ENCODE measurements around the gene TMEM145. TPM values are rescaled to one million over a fixed set of nuclear protein-coding genes. Genes with fewer than 3 reads are reported as not detected.
"Not testable (repeated sequence)": the region's sequence is repeated elsewhere in the genome, so short reads cannot be mapped to it uniquely, and the experiment has no call there.

TMEM145 gene
- 1.7 TPM in 1 of 2 replicates, not detected in the other for total RNA-seq (2014; rRNA removed)
- 0.27 TPM for polyA plus RNA-seq (2012)

- peak; percentile 28 for DNase-seq (ENCODE audit: low read depth)
Observed at GRCh38 chr19:42313096-42313839, at the start of gene TMEM145. TSS of gene TMEM145 (plus strand) at chr19:42313309. CDS start at chr19:42313377, 68 bp downstream.

DNA sequence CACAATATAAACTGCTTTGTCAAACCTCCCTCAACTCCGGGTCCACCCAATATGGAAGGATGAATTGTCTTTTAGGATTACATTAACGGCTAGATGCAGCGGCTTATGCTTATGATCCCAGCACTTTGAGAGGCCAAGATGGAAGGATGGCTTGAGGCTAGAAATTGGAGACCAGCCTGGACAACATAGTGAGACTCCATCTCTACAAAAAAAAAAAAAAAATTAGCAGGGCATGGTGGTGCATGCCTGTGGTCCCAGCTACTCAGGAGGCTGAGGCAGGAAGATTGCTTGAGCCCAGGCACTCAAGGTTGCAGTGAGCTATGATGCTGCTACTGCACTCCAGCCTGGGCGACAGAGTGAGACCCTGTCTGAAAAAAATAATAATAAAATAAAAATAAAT, 47.0 kb upstream of the TMEM145 start:
- not testable (repeated sequence) for DNase-seq (ENCODE audit: low read depth)

DNA sequence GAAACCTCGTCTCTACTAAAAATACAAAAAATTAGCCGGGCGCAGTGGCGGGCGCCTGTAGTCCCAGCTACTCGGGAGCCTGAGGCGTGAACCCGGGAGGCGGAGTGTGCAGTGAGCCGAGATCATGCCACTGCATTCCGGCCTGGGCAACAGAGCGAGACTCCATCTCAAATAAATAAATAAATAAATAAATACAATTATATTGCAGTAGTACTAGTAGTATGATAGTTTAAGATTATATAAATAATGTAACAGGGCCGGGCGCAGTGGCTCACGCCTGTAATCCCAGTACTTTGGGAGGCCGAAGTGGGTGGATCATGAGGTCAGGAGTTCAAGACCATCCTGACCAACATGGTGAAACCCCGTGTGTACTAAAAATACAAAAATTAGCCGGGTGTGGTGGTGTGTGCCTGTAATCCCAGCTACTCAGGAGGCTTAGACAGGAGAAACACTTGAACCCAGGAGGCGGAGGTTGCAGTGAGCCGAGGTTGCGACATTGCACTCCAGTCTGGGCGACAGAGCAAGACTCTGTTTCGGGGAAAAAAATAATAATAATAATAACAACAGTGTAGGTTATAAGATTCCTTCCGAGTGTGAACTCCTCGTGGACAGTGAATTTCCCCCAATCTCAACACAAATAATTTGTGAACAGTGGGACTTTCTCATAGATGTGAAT, 46.0 kb upstream of the TMEM145 start:
- DNase-seq (ENCODE audit: low read depth) = not testable (repeated sequence)

DNA sequence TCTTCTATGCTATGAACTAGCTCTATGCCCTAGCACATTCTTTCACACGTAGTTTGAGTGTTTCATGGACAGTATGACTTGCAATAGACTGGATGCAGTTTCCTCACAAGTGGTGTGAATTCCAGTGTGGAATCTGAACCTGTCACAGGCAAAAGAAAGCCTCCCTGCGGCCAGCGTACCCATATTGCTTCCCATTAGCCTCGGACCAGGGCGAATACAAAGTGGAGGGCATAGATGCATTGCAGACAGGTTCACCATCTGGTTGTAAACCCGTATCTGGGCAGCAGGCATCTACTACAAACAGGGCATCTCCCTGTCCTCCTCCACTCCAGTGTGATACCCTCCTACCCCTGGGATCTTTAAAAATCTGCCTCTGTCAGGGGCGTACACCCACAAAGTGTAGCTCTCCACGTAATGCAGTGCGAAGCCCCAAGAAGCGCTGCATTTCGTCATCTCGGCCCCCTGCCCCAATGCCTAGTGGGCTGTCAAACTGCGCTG, 45.4 kb upstream of the TMEM145 start:
- DNase-seq (ENCODE audit: low read depth) = no peak

DNA sequence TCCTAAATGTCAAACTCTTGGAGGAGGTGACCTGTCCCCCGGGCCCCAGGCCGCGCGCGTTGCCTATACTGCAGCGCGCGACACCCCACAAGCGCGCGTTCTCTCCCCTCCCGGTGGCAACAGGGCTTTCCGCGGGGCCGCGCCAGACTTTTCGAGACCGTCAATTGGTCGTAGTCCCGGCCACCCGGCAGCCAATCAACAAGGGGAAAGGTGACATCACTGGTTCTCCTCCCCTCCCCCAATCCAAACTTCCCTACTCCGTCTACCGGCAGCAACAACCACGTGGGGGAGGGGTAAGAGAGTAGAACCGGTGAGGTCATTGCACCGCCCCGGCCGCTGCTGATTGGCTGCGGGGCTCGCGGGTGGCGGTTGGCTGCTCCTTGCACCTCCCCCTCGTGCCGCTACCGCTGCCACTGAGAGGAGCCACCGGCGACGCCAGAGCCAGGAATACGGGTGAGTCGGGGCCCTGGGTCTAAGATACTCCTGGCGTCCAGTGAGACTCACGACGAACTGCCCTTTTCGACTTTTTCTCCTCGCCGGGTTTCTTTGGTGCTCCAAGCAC, 44.9 kb upstream of the TMEM145 start:
- peak; percentile 99 for DNase-seq (ENCODE audit: low read depth)

DNA sequence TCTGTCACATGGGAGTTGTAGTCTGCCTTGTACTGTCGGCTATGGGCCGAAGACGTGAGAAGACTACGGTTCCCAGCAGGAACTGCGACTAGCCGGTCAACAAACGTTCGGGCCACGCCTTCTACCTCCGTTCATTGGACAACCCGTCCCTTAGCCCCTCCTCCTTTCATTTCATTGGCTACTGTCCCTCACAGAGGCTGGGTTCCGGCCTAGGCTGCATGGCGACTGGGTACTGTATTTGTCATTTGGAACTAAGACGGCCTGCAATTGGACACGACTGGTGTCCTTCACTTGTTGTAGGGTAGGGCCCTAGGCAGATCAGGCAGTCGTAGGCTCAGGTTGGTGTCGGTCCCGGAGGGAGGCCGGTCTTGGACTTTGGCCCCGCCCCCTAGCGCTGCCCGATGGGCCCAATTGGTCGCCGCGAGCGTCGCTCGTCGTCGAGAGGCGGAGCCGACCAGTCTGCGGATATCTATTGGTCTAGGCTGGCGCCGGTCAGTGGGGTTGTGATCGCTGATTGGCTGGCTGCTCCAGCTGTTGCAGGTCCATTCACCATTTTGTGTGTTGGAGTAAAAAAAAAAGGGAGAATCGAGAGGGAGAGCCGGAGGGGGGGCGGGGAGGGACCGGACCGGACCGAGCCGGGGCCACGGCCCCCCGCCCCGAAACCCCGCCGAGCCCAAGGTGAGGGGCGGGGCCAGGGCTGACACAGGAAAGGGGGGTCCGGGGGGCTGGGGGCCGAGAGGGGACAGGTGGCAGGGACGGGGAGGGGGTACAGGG, 44.2 kb upstream of the TMEM145 start, which contains the start of gene CIC:
CIC (plus strand) TSS at position 549 of the 774 bp plus-strand sequence. CDS start 2,532 bp downstream, outside the sequence.
- peak; percentile 100 for DNase-seq (ENCODE audit: low read depth)

- no peak for DNase-seq (ENCODE audit: low read depth)
Observed at GRCh38 chr19:42269478-42270345, 43.4 kb upstream of the TMEM145 start.

DNA sequence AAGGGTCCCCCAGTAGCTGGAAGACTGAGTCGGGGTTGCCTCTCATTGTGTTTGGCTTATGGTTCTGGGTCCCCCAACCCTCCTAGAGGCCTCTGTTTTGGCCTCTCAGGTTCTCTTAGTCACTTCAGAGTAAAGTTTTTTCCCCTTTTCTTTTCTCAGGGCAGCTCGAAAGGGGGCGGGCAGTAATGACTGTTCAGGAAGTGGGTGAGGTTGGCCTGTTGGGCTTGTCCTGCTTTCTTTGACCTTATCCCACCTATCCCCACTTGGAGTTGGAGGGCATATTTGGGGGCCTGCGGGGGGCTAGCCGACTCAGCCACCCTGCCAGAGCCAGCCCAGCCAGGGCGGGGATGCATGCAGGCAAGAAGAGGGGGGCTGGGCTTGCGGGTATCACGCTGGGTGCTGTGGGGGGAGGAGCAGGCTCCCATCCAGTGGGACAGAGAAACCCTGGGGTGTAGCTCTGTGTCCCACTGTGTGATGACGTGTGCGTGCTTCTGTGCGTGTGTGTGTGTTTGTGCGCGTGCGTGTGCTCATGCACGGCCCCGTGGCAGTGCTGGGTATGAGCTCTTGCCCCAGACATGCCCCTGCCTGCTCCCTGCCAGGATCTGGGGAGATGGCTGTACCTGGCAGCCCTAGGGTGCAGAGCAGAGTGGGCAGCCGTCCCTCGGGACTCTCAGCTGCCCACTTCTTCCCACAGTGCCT, 42.6 kb upstream of the TMEM145 start:
- peak; percentile 87 for DNase-seq (ENCODE audit: low read depth)

GRCh38 chr19:42271045-42271419, 42.1 kb upstream of the TMEM145 start:
- DNase-seq (ENCODE audit: low read depth) = peak; percentile 22

GRCh38 chr19:42271861-42272534, 41.1 kb upstream of the TMEM145 start:
- no peak for DNase-seq (ENCODE audit: low read depth)

GRCh38 chr19:42272535-42272897, 40.6 kb upstream of the TMEM145 start:
- DNase-seq (ENCODE audit: low read depth) = no peak

GRCh38 chr19:42272989-42273406, 40.1 kb upstream of the TMEM145 start:
- no peak for DNase-seq (ENCODE audit: low read depth)

DNA sequence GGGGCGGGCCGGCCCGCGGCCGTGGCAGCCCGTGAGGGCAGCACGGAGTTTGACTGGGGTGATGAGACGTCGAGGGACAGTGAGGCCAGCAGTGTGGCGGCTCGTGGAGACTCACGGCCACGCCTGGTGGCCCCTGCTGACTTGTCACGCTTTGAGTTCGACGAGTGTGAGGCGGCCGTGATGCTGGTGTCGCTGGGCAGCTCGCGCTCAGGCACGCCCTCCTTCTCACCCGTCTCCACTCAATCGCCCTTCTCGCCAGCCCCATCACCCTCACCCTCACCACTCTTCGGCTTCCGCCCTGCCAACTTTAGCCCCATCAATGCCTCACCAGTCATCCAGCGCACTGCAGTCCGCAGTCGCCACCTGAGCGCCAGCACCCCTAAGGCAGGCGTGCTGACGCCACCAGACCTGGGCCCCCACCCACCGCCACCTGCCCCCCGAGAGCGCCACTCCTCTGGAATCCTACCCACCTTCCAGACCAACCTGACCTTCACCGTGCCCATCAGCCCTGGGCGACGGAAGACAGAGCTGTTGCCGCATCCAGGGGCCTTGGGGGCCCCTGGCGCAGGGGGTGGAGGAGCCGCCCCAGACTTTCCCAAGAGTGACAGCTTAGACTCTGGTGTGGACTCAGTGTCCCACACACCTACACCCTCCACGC, 39.6 kb upstream of the TMEM145 start:
- DNase-seq (ENCODE audit: low read depth) = no peak

DNA sequence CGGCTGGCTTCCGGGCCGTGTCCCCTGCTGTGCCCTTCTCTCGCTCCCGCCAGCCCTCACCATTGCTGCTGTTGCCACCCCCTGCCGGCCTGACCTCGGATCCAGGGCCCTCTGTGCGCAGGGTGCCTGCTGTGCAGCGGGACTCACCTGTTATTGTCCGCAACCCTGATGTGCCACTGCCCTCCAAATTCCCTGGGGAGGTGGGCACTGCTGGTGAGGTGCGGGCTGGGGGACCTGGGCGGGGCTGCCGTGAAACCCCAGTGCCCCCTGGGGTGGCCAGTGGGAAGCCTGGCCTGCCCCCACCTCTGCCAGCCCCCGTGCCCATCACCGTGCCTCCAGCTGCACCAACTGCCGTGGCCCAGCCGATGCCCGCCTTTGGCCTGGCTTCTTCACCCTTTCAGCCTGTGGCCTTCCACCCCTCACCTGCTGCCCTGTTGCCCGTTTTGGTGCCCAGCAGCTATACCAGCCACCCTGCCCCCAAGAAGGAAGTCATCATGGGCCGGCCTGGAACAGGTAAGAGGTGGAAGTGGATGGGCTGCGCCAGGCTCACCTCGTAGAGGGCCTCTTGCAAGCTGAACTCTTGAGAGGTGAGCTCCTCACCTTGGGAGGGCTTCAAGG, 38.9 kb upstream of the TMEM145 start:
- no peak for DNase-seq (ENCODE audit: low read depth)

- no peak for DNase-seq (ENCODE audit: low read depth)
Observed at GRCh38 chr19:42275103-42275502, 38.0 kb upstream of the TMEM145 start.

DNA sequence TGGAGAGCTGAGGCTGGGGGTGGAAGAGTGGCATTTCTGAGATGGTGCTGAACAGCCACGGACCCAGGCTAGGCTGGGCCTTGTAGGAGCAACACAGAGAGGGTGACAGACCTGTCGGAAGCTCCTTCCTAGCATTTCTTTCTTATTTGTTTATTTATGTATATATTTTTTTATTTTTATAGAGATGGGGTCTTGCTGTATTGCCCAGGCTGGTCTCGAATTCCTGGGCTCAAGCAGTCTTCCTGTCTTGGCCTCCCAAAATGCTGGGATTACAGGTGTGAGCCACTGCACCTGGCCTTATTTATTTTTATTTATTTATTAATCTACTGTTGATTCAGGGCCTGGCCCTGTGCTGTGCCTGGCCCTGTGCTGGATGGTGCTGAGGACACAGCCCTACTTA, 37.6 kb upstream of the TMEM145 start:
- DNase-seq (ENCODE audit: low read depth) = no peak

DNA sequence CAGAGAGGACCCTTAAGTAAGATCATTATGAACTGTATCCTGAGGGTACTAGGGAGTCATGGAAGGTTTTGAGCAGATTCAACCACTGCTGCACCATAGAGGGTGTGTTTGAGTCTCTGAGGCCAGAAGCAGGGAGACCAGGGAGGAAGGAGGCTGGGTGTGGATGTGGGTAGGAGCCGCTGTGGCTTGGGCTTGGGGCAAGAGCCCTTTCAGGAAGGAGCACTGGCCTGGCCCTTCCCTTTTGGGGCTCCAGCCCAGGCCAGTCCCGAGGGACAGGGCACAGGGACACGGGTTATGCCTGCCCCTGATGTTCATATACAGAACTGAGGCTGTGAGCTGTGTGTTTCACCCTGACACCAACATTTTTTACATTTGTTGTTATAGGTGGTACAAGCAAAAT, 36.8 kb upstream of the TMEM145 start:
- DNase-seq (ENCODE audit: low read depth) = no peak

- DNase-seq (ENCODE audit: low read depth) = no peak
Observed at GRCh38 chr19:42276821-42277220, 36.3 kb upstream of the TMEM145 start.
